ENCODE measurements around the gene MAP4K3.

DNA sequence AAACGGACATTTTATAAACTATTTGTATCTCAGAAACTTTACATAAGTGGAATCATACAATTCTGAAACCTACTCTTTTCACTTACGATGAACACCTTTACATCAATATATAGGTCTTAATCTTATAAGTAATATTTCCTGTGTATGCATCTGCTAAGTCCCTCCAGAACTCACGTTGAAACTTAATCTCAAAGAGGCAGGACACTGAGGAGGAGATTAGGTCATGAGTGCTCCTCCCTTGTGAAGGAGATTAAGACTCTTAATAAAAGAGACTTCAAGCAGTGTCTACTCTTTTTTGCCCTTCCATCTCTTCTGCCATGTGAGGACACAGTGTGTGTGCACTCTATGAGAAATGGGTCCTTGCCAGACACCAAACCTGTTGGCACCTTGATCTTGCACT lies 98.6 kb downstream of the MAP4K3 start:
- TF ChIP-seq, protein P1, sequence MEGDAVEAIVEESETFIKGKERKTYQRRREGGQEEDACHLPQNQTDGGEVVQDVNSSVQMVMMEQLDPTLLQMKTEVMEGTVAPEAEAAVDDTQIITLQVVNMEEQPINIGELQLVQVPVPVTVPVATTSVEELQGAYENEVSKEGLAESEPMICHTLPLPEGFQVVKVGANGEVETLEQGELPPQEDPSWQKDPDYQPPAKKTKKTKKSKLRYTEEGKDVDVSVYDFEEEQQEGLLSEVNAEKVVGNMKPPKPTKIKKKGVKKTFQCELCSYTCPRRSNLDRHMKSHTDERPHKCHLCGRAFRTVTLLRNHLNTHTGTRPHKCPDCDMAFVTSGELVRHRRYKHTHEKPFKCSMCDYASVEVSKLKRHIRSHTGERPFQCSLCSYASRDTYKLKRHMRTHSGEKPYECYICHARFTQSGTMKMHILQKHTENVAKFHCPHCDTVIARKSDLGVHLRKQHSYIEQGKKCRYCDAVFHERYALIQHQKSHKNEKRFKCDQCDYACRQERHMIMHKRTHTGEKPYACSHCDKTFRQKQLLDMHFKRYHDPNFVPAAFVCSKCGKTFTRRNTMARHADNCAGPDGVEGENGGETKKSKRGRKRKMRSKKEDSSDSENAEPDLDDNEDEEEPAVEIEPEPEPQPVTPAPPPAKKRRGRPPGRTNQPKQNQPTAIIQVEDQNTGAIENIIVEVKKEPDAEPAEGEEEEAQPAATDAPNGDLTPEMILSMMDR (IDR thresholded peaks at IDR 0.05), result no peak
- no peak for TF ChIP-seq POLR2AphosphoS5 (IDR thresholded peaks at IDR 0.05)
